HEK293T (cell line): ENCODE measurements around the gene AKT3.

Experiments
- CTCF ChIA-PET: fragments of 350-600 bp; formaldehyde crosslinking; extraction: SDS; loops from one replicate; lab custom pipeline; 2021; ENCODE audit warnings: antibody characterized with exemption, inconsistent platforms; lab: Yijun Ruan, JAX
- POLR2A ChIA-PET: fragments of 350-600 bp; formaldehyde crosslinking; extraction: SDS; loops from one replicate; lab custom pipeline; 2020; ENCODE audit warnings: antibody characterized with exemption, inconsistent platforms; lab: Yijun Ruan, JAX
- DNase-seq: peaks from one replicate; pipeline ENCODE4 v3.0.0; 2012; ENCODE audit warnings: mixed read lengths; ENCODE audit errors: extremely low spot score
- ARNT ChIP-seq: fragments of 450-650 bp; IDR thresholded peaks from 2 replicates; pipeline ENCODE4 v1.6.1; 2017; ENCODE audit warnings: mild to moderate bottlenecking
- BHLHE40 ChIP-seq: fragments of 450-650 bp; IDR thresholded peaks from 2 replicates; pipeline ENCODE4 v1.6.1; 2016; ENCODE audit warnings: mild to moderate bottlenecking, moderate library complexity, borderline replicate concordance
- CTBP1 ChIP-seq: fragments of 450-650 bp; IDR thresholded peaks from 2 replicates; pipeline ENCODE4 v1.6.1; 2016; ENCODE audit warnings: borderline replicate concordance
- ELF4 ChIP-seq: fragments of 450-650 bp; IDR thresholded peaks from 2 replicates; pipeline ENCODE4 v1.6.1; 2017; ENCODE audit warnings: antibody characterized with exemption
- FOXA1 ChIP-seq: fragments of 450-650 bp; IDR thresholded peaks from 2 replicates; pipeline ENCODE4 v1.6.1; 2016; ENCODE audit warnings: mild to moderate bottlenecking
- FOXK2 ChIP-seq: fragments of 450-650 bp; IDR thresholded peaks from 2 replicates; pipeline ENCODE4 v1.6.1; 2016; ENCODE audit warnings: mild to moderate bottlenecking
- FOXM1 ChIP-seq: fragments of 450-650 bp; IDR thresholded peaks from 2 replicates; pipeline ENCODE4 v1.6.1; 2017; ENCODE audit warnings: mild to moderate bottlenecking, borderline replicate concordance
- HDGF ChIP-seq: fragments of 450-650 bp; IDR thresholded peaks from 2 replicates; pipeline ENCODE4 v1.6.1; 2017; ENCODE audit warnings: antibody characterized with exemption, borderline replicate concordance
- L3MBTL2 ChIP-seq: fragments of 450-650 bp; conservative IDR thresholded peaks from 2 replicates; pipeline ENCODE4 v1.6.1; 2016; ENCODE audit warnings: mild to moderate bottlenecking
- LEF1 ChIP-seq: fragments of 450-650 bp; IDR thresholded peaks from 2 replicates; pipeline ENCODE4 v1.6.1; 2017; ENCODE audit warnings: mild to moderate bottlenecking, borderline replicate concordance
- NFRKB ChIP-seq: fragments of 450-650 bp; IDR thresholded peaks from 2 replicates; pipeline ENCODE4 v1.6.1; 2016; ENCODE audit warnings: mild to moderate bottlenecking, moderate library complexity
- PKNOX1 ChIP-seq: fragments of 450-650 bp; IDR thresholded peaks from 2 replicates; pipeline ENCODE4 v1.6.1; 2016
- SP1 ChIP-seq: fragments of 450-650 bp; IDR thresholded peaks from 2 replicates; pipeline ENCODE4 v1.6.1; 2017
- SUZ12 ChIP-seq: fragments of 450-650 bp; IDR thresholded peaks from 2 replicates; pipeline ENCODE4 v1.6.1; 2016; ENCODE audit warnings: mild to moderate bottlenecking
- TARDBP ChIP-seq: fragments of 450-650 bp; IDR thresholded peaks from 2 replicates; pipeline ENCODE4 v1.6.1; 2016
- ZNF384 ChIP-seq: fragments of 450-650 bp; IDR thresholded peaks from 2 replicates; pipeline ENCODE4 v1.6.1; 2016

The AKT3 gene

GRCh38 chr1:243751506-243751905 lies 98.5 kb downstream of the AKT3 start:
- ChIA-PET CTCF (interaction anchor here (0.6 to 1.9 kb wide), 3 partner anchors 94 to 744 kb away, joined by 3 to 4 read pairs (median 3); no protein-coding TSS in a partner anchor), POLR2A (no interaction called here)
- DNase-seq: no peak
- TF ChIP-seq TARDBP: no peak
- no peak for TF ChIP-seq CTBP1
- TF ChIP-seq FOXA1: no peak
- no peak for TF ChIP-seq ARNT
- no peak for TF ChIP-seq FOXM1
- TF ChIP-seq ELF4: no peak
- no peak for TF ChIP-seq SP1
- no peak for TF ChIP-seq ZNF384
- no peak for TF ChIP-seq SUZ12
- no peak for TF ChIP-seq PKNOX1
- no peak for TF ChIP-seq L3MBTL2
- TF ChIP-seq LEF1: no peak
- no peak for TF ChIP-seq BHLHE40

GRCh38 chr1:243748706-243749283 lies 101.2 kb downstream of the AKT3 start:
- DNase-seq: peak; percentile 74
- peak; percentile 49; the same call in 1 of the 2 replicates for TF ChIP-seq HDGF
- 0 out of 2 replicates have a peak, but pooled peaks have one; percentile 28 for TF ChIP-seq NFRKB
- TF ChIP-seq ELF4: no peak
- peak; percentile 48; the same call in 1 of the 2 replicates for TF ChIP-seq PKNOX1
- ChIA-PET POLR2A (no interaction called here), CTCF (interaction anchor here (1.2 kb wide), 1 partner anchor 523 kb away, joined by 3 read pairs; no protein-coding TSS in a partner anchor)

GRCh38 chr1:243748227-243748626 lies 101.8 kb downstream of the AKT3 start:
- TF ChIP-seq TARDBP (no peak), CTBP1 (no peak), ARNT (no peak)
- POLR2A ChIA-PET: no interaction called here
- DNase-seq: no peak

GRCh38 chr1:243746751-243747150 lies 103.3 kb downstream of the AKT3 start:
- no peak for DNase-seq
- no peak for TF ChIP-seq CTBP1
- no peak for TF ChIP-seq SUZ12
- no peak for TF ChIP-seq SP1
- no peak for TF ChIP-seq FOXK2
- no peak for TF ChIP-seq BHLHE40
- no peak for TF ChIP-seq ZNF384
- TF ChIP-seq NFRKB: no peak
- TF ChIP-seq PKNOX1: no peak
- no peak for TF ChIP-seq ELF4
- no peak for TF ChIP-seq FOXA1
- no peak for TF ChIP-seq HDGF
- TF ChIP-seq ARNT: no peak
- CTCF ChIA-PET: interaction anchor here (0.6 kb wide), 1 partner anchor 1102 kb away, joined by 6 read pairs; no protein-coding TSS in a partner anchor
- POLR2A ChIA-PET: no interaction called here

More at GRCh38 chr1:243748227-243748626, 101.8 kb downstream of the AKT3 start:
- CTCF ChIA-PET: interaction anchor here (0.7 to 1.2 kb wide), 2 partner anchors 275 to 524 kb away, joined by 3 read pairs; no protein-coding TSS in a partner anchor

- TF ChIP-seq ELF4: no peak
- no peak for TF ChIP-seq FOXM1
- no peak for TF ChIP-seq LEF1
- no peak for TF ChIP-seq CTBP1
- TF ChIP-seq SUZ12: no peak
- TF ChIP-seq FOXA1: no peak
- no peak for TF ChIP-seq NFRKB
- no peak for TF ChIP-seq FOXK2
- no peak for DNase-seq
- ChIA-PET CTCF (no interaction called here), POLR2A (no interaction called here)
These were observed 104.7 kb downstream of the AKT3 start for GRCh38 chr1:243745356-243745755.

- DNase-seq: no peak
- POLR2A ChIA-PET: interaction anchor here (0.6 kb wide), 1 partner anchor 12 kb away, joined by 3 read pairs; no protein-coding TSS in a partner anchor
- CTCF ChIA-PET: no interaction called here
- TF ChIP-seq NFRKB (no peak), ARNT (no peak), ZNF384 (no peak), FOXK2 (no peak), L3MBTL2 (no peak), ELF4 (no peak), SP1 (no peak)
These were observed 107.2 kb downstream of the AKT3 start for GRCh38 chr1:243742819-243743218.

- ChIA-PET POLR2A (no interaction called here), CTCF (no interaction called here)
- DNase-seq: no peak
- no peak for TF ChIP-seq SUZ12
- TF ChIP-seq HDGF: no peak
- TF ChIP-seq TARDBP: no peak
- TF ChIP-seq PKNOX1: no peak
- no peak for TF ChIP-seq FOXA1
- TF ChIP-seq ELF4: no peak
- no peak for TF ChIP-seq ARNT
- no peak for TF ChIP-seq LEF1
- TF ChIP-seq L3MBTL2: no peak
- TF ChIP-seq FOXK2: no peak
- no peak for TF ChIP-seq BHLHE40
- TF ChIP-seq SP1: no peak
These were observed 109.6 kb downstream of the AKT3 start for GRCh38 chr1:243740255-243740999.
